CD4-positive, alpha-beta T cell (primary cell): Measurements from ENCODE around the gene RTCB. TPM values are rescaled to one million over a fixed set of nuclear protein-coding genes. Genes with fewer than 3 reads are reported as not detected.
A peak's percentile ranks its signal among the peaks of the same experiment; 100 is the strongest.

Experiments used
- ATAC-seq: fragments of 200-7000 bp; cut with Tn5 transposase; one replicate; pipeline ENCODE4 v1.10.0; 2022; ENCODE audit warnings: mild to moderate bottlenecking; ENCODE audit not compliant: poor library complexity
- CTCF ChIA-PET: fragments of 350-600 bp; sonication (Branson Sonifier 250); formaldehyde crosslinking; loops from one replicate; lab custom pipeline; 2021; ENCODE audit warnings: antibody characterized with exemption, inconsistent platforms; lab: Charles Lee
- POLR2A ChIA-PET: fragments of 350-600 bp; sonication (Branson Sonifier 250); formaldehyde crosslinking; loops from one replicate; lab custom pipeline; 2021; ENCODE audit warnings: antibody characterized with exemption, inconsistent platforms; lab: Charles Lee
- DNase-seq, 14 experiments: peaks; one replicate each; pipeline ENCODE4 v3.0.0-alpha.2; 2013 to 2020; ENCODE audit warnings: mixed read lengths in 2 of 14
- H3K27ac ChIP-seq, 2 donors: one replicate each; pipeline versions ENCODE4 v1.5.1 to v1.7.0; 2013; ENCODE audit warnings: low read length in 2 of 2, low read depth in 1 of 2, mild to moderate bottlenecking in 1 of 2
- H3K27me3 ChIP-seq, 2 experiments: 1 replicate in 1 of 2; 2 replicates in 1 of 2; pipeline versions ENCODE4 v1.6.1 to v1.7.0; 2013; ENCODE audit warnings: low read length in 2 of 2, control low read depth in 1 of 2, mild to moderate bottlenecking in 1 of 2, moderate library complexity in 1 of 2; ENCODE audit not compliant: insufficient read depth in 2 of 2, control insufficient read depth in 1 of 2
- H3K36me3 ChIP-seq: one replicate; pipeline ENCODE4 v1.6.1; 2013; ENCODE audit warnings: low read length, control low read depth; ENCODE audit not compliant: insufficient read depth
- H3K4me1 ChIP-seq: one replicate; pipeline ENCODE4 v1.6.1; 2013; ENCODE audit warnings: low read length, control low read depth; ENCODE audit not compliant: insufficient read depth
- H3K4me3 ChIP-seq: one replicate; pipeline ENCODE4 v1.5.1; 2013; ENCODE audit warnings: mild to moderate bottlenecking, low read length, moderate library complexity
- H3K9me3 ChIP-seq, 2 experiments: 1 replicate in 1 of 2; 2 replicates in 1 of 2; pipeline versions ENCODE4 v1.6.1 to v1.7.0; 2013; ENCODE audit warnings: low read length in 2 of 2, mild to moderate bottlenecking in 2 of 2, control low read depth in 1 of 2, moderate library complexity in 1 of 2; ENCODE audit not compliant: control insufficient read depth in 1 of 2, insufficient read depth in 1 of 2
- H3K27ac Mint-ChIP-seq: one replicate; pipeline ENCODE4 v1.8.0; 2020; ENCODE audit warnings: mixed read lengths
- H3K27me3 Mint-ChIP-seq: one replicate; pipeline ENCODE4 v1.8.0; 2021; ENCODE audit warnings: mixed read lengths
- H3K36me3 Mint-ChIP-seq: one replicate; pipeline ENCODE4 v1.8.0; 2021; ENCODE audit warnings: low read depth, mixed read lengths
- H3K4me1 Mint-ChIP-seq: one replicate; pipeline ENCODE4 v1.8.0; 2021; ENCODE audit warnings: low read depth, mixed read lengths
- H3K4me3 Mint-ChIP-seq: one replicate; pipeline ENCODE4 v1.8.0; 2020; ENCODE audit warnings: mild to moderate bottlenecking, mixed read lengths
- H3K9me3 Mint-ChIP-seq: one replicate; pipeline ENCODE4 v1.8.0; 2020; ENCODE audit warnings: mixed read lengths
- CTCF ChIP-seq: fragments of 200-600 bp; IDR thresholded peaks from one replicate; pipeline ENCODE4 v1.8.0; 2022; ENCODE audit warnings: antibody characterized with exemption, mild to moderate bottlenecking
- intact Hi-C, 2 experiments: fragments of 100-400 bp; cut with DNase I in 1 of 2; cut with micrococcal nuclease in 1 of 2; formaldehyde crosslinking; loops; one replicate each; pipeline versions ENCODE4 v1.15.1 to v1.9.0; 2023 to 2025; cut with DNase I, micrococcal nuclease
- total RNA-seq, 174 experiments: library from RNA in 2 of 174; stranded (reverse) in 2 of 174; gene quantifications; one replicate each; pipeline ENCODE4 v1.2.3 and lab custom pipeline; 2021 to 2026

RTCB gene
- total RNA-seq, 2 experiments from 2014 or later, result 30.1 to 36.0 TPM

GRCh38 chr22:32355760-32356159 is 56.3 kb downstream of the RTCB start:
- intact Hi-C loops, result no loop called here
- H3K27me3 ChIP-seq, result no peaks in the 10 kb centered on the region
- ChIA-PET POLR2A (no interaction called here), CTCF (no interaction called here)
- no peak overlapping the region for H3K4me3 Mint-ChIP-seq
- H3K4me1 Mint-ChIP-seq, result no peaks in the 10 kb centered on the region
- no peak overlapping the region for H3K4me3 ChIP-seq
- no peak for ATAC-seq
- H3K36me3 Mint-ChIP-seq, result peaks cover 5% of the 10 kb centered on the region
- DNase-seq, result peak in 1 of 14 experiments; percentile 12
- H3K36me3 ChIP-seq, result no peaks in the 10 kb centered on the region
- no peak for TF ChIP-seq CTCF
- no peak overlapping the region for H3K27ac Mint-ChIP-seq
- no peaks in the 10 kb centered on the region for H3K4me1 ChIP-seq
- H3K27ac ChIP-seq, result no peak overlapping the region
- peaks cover 2% of the 10 kb centered on the region for H3K9me3 Mint-ChIP-seq
- peaks cover 0 to 15% of the 10 kb centered on the region in 2 experiments for H3K9me3 ChIP-seq
- no peaks in the 10 kb centered on the region for H3K27me3 Mint-ChIP-seq

GRCh38 chr22:32354360-32355351 is 57.4 kb downstream of the RTCB start:
- intact Hi-C loops, result no loop called here
- no peak overlapping the region for H3K4me3 Mint-ChIP-seq
- CTCF ChIA-PET, result no interaction called here

GRCh38 chr22:32353840-32354239 is 58.2 kb downstream of the RTCB start:
- no peaks in the 10 kb centered on the region for H3K4me1 Mint-ChIP-seq
- H3K36me3 Mint-ChIP-seq, result no peaks in the 10 kb centered on the region

More at GRCh38 chr22:32354360-32355351, 57.4 kb downstream of the RTCB start:
- TF ChIP-seq CTCF, result no peak
- no peak overlapping the region for H3K27ac ChIP-seq
- peaks cover 2% of the 10 kb centered on the region for H3K36me3 Mint-ChIP-seq
- peaks cover 2% of the 10 kb centered on the region for H3K9me3 Mint-ChIP-seq
- no peak overlapping the region for H3K27ac Mint-ChIP-seq
- peaks cover 0 to 15% of the 10 kb centered on the region in 2 experiments for H3K9me3 ChIP-seq
- ATAC-seq (no peak), DNase-seq (no peak)
- H3K27me3 ChIP-seq, result no peaks in the 10 kb centered on the region
- no peaks in the 10 kb centered on the region for H3K4me1 Mint-ChIP-seq
- POLR2A ChIA-PET, result no interaction called here
- no peaks in the 10 kb centered on the region for H3K27me3 Mint-ChIP-seq
- H3K4me1 ChIP-seq, result no peaks in the 10 kb centered on the region
- no peak overlapping the region for H3K4me3 ChIP-seq
- H3K36me3 ChIP-seq, result no peaks in the 10 kb centered on the region

More at GRCh38 chr22:32353840-32354239, 58.2 kb downstream of the RTCB start:
- Histone ChIP-seq H3K4me1 (no peaks in the 10 kb centered on the region), H3K4me3 (no peak overlapping the region), H3K36me3 (no peaks in the 10 kb centered on the region), H3K27ac (no peak overlapping the region), H3K27me3 (no peaks in the 10 kb centered on the region), H3K9me3 (peaks cover 0 to 15% of the 10 kb centered on the region in 2 experiments)
- ATAC-seq (no peak), DNase-seq (no peak)
- no peak for TF ChIP-seq CTCF
- peaks cover 2% of the 10 kb centered on the region for H3K9me3 Mint-ChIP-seq
- CTCF ChIA-PET, result no interaction called here
- H3K27ac Mint-ChIP-seq, result no peak overlapping the region
- H3K27me3 Mint-ChIP-seq, result no peaks in the 10 kb centered on the region
- intact Hi-C loops, result no loop called here
- POLR2A ChIA-PET, result no interaction called here
- H3K4me3 Mint-ChIP-seq, result no peak overlapping the region
